Rectal smooth muscle tissue (tissue), 1 donor: Measurements from ENCODE around the gene APC.

Source experiments
- H3K27ac ChIP-seq: one replicate; pipeline ENCODE4 v1.7.0; 2013; ENCODE audit warnings: low read depth, low read length, inconsistent platforms
- H3K27me3 ChIP-seq: one replicate; pipeline ENCODE4 v1.7.0; 2013; ENCODE audit warnings: low read length; ENCODE audit not compliant: control insufficient read depth, insufficient read depth
- H3K36me3 ChIP-seq: one replicate; pipeline ENCODE4 v1.7.0; 2013; ENCODE audit warnings: low read length; ENCODE audit not compliant: control insufficient read depth, insufficient read depth
- H3K4me1 ChIP-seq: one replicate; pipeline ENCODE4 v1.7.0; 2013; ENCODE audit warnings: low read length; ENCODE audit not compliant: control insufficient read depth, insufficient read depth
- H3K4me3 ChIP-seq: one replicate; pipeline ENCODE4 v1.7.0; 2013; ENCODE audit warnings: low read length
- H3K9ac ChIP-seq: one replicate; pipeline ENCODE4 v1.7.0; 2013; ENCODE audit warnings: low read length

Gene APC

DNA sequence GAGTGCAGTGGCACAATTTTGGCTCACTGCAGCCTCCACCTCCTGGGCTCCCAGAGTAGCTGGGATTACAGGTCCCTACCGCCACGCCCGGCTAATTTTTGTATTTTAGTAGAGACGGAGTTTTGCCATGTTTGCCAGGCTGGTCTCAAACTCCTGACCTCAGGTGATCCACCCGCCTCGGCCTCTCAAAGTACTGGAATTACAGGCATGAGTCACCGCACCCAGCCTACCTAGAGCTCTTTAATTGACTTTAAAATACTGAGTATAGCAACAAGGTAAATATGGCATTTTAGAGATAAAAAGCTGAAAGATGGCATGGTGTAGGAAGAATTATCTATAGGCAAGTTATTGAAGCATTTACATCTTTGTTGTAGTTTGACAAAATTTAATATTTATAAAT, 21.0 kb downstream of the APC start:
- Histone ChIP-seq H3K9ac (no peak overlapping the region), H3K4me3 (no peak overlapping the region), H3K27ac (no peak overlapping the region), H3K36me3 (no peaks in the 10 kb centered on the region), H3K27me3 (no peaks in the 10 kb centered on the region), H3K4me1 (peaks cover 3% of the 10 kb centered on the region)

DNA sequence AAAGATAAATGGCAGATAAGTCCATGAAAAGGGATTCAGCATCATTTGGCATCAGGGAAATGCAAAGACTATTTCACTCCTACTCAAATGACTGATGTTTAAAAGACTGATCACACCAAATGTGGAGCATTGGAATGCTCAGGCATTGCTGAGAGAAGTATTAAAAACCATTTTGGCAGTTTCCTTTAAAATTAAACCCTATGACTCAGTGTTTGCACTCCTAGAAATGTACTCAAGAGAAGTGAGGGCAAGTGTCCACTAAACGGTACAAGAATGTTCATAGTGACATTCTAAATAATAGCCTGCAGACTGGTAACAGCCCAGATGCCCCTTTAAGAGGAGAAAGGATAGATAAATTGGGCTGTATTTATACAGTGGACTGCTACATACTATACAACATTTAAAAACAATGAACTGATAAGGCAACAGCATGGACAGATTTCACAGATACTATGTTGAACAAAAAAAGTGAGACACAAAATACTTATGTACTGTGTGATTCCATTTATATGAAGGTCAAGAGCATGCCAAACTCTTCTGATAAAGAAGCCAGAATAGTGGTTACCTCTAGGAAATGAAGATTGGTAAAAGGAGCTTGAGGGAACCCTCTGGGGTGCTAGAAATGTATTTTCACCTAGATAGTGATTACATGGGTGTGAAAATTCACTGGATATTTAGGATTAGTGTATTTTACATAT, 24.6 kb downstream of the APC start:
- Histone ChIP-seq H3K4me1 (peaks cover 2% of the 10 kb centered on the region), H3K4me3 (no peak overlapping the region), H3K27me3 (no peaks in the 10 kb centered on the region), H3K9ac (no peak overlapping the region), H3K27ac (no peak overlapping the region), H3K36me3 (no peaks in the 10 kb centered on the region)

DNA sequence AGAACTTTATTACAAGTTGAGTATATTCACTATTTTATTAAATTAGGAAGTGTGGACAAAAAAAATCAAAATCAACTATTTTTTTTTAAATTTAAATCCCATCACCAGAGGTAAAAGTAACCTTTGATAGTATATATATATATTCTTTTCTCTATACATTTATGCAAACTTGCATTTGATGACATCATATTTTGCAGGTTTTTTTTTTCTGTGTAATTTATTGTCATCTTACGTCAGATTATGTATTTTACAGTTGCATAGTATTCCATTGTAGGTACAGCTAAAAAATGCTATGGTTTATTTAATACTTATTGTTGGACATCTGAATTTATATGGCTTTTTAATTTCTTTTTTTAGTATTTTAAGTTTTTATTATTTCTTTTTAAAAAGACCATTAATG, 25.5 kb downstream of the APC start:
- Histone ChIP-seq H3K4me3 (no peak overlapping the region), H3K36me3 (peaks cover 2% of the 10 kb centered on the region), H3K27ac (no peak overlapping the region), H3K27me3 (no peaks in the 10 kb centered on the region), H3K4me1 (no peaks in the 10 kb centered on the region), H3K9ac (no peak overlapping the region)

DNA sequence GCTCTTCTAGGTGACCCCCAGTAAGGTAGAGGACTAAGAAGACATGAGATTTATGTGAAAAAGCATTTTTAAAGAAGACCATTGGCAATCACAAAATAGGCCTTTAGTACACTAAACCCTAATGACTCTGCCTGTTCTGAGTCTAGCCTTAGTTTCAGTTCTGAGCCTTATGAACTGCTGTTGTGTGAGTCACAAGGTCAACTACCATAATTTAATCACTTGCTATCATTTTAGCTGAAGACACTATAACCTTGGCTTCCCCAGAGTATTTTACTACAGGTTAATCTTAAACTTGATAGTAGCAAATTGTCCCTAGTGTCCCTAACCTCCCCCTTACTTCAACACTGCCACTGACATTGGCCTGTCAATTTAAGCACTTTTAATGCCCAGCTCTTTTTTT, 34.4 kb downstream of the APC start:
- no peaks in the 10 kb centered on the region for H3K4me1 ChIP-seq
- H3K27ac ChIP-seq: no peak overlapping the region
- no peaks in the 10 kb centered on the region for H3K27me3 ChIP-seq
- H3K4me3 ChIP-seq: no peak overlapping the region
- no peak overlapping the region for H3K9ac ChIP-seq
- peaks cover 7% of the 10 kb centered on the region for H3K36me3 ChIP-seq

DNA sequence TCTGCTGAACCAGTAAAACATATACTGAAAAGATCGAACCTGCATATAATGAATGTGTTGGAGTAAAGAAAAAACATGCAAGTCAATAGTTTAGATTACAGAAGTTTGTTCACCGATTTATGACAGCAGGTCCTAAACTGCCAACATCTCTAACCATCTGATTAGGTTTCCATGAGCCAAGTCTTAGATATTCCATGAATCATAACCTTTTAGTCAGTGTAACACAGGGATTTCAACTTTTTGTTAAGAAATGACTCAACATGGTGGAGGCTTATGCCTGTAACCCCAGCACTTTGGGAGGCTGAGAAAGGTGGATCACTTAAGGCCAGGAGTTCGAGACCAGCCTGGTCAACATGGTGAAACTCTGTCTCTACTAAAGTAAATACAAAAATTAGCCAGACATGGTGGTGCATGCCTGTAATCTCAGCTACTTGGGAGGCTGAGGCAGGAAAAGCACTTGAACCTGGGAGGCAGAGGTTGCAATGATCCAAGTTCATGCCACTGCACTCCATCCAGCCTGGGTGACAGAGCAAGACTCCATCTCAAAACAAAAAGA, 38.7 kb downstream of the APC start:
- no peaks in the 10 kb centered on the region for H3K36me3 ChIP-seq
- H3K4me1 ChIP-seq: no peaks in the 10 kb centered on the region
- no peak overlapping the region for H3K4me3 ChIP-seq
- H3K9ac ChIP-seq: no peak overlapping the region
- H3K27me3 ChIP-seq: no peaks in the 10 kb centered on the region
- H3K27ac ChIP-seq: no peak overlapping the region

DNA sequence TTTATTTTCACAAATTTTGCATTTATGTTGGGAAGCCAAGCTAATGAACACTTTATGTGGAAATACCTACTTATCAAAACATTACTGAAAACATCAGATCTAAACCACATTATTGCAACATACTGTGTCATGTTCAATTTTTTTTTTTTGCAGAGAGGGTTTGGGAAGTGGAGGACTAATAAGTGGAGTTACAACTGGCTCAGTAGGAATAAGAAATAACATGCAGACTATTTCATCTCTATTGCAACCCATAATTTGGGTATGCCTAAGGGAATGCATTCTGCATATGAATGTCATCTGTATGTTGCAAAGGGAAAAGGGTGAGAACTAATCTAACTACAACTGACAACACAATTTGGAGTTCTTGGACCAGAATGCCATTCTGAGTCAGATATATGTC, 41.8 kb downstream of the APC start:
- Histone ChIP-seq H3K36me3 (no peaks in the 10 kb centered on the region), H3K27me3 (no peaks in the 10 kb centered on the region), H3K9ac (no peak overlapping the region), H3K4me1 (no peaks in the 10 kb centered on the region), H3K4me3 (no peak overlapping the region), H3K27ac (no peak overlapping the region)

DNA sequence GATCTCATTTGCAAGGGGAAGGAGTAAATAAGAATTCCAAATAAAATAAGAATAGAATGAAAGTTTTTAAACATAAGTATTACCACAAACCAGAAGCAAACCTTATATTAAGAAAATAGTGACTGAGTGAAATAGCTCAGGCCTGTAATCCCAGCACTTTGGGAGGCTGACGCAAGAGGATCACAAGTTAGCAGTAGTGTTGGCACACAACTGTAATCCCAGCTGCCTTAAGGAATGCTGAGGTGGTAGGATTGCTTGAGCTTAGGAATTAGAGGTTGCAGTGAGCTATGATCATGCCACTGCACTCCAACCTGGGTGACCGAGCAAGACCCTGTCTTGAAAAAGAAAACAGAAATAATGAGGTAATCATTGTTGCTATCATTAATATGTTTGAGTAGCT, 47.0 kb downstream of the APC start:
- no peak overlapping the region for H3K9ac ChIP-seq
- no peak overlapping the region for H3K4me3 ChIP-seq

DNA sequence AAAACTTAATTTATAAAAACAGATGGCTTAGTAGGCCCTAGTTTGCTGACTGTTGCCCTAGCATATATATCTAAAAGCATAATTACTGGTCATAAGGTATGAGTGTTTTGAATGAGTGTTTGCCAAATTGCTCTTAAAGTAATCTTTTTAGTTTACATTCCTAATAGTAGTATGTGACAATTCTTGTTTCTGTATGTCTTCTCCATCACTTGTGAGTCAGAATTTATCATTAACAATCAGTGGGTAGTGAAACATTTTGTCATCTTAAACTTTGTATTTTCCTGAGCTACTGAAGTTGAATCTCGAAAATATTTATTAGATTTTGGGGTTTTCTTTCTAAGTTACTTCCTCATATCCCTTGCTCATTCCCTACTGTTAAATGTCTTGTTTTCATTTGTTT, 49.6 kb downstream of the APC start:
- no peaks in the 10 kb centered on the region for H3K4me1 ChIP-seq
- no peak overlapping the region for H3K27ac ChIP-seq
- H3K9ac ChIP-seq: no peak overlapping the region
- H3K36me3 ChIP-seq: no peaks in the 10 kb centered on the region
- H3K27me3 ChIP-seq: no peaks in the 10 kb centered on the region
- H3K4me3 ChIP-seq: no peak overlapping the region

More for the DNA sequence above, 47.0 kb downstream of the APC start:
- Histone ChIP-seq H3K27ac (no peak overlapping the region), H3K36me3 (no peaks in the 10 kb centered on the region), H3K4me1 (no peaks in the 10 kb centered on the region), H3K27me3 (no peaks in the 10 kb centered on the region)

DNA sequence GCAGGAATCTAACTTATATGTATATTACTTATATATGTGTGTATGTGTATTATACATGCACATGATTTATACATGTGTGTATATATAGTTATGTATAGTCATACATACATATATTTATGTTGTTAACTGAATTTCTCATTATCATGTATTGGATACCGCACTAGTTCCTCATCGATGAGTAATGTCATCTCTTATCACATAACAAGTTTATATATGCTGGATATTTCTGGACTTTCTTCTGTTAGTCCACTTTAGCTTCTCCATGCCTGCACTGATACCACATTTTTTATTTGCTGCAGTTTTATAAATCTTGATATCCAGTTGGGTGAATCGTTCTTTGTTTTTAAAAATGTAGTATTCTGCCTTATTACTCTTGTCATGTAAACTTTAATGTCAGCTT, 50.2 kb downstream of the APC start:
- Histone ChIP-seq H3K9ac (no peak overlapping the region), H3K4me3 (no peak overlapping the region), H3K27me3 (no peaks in the 10 kb centered on the region), H3K27ac (no peak overlapping the region), H3K4me1 (no peaks in the 10 kb centered on the region), H3K36me3 (no peaks in the 10 kb centered on the region)

DNA sequence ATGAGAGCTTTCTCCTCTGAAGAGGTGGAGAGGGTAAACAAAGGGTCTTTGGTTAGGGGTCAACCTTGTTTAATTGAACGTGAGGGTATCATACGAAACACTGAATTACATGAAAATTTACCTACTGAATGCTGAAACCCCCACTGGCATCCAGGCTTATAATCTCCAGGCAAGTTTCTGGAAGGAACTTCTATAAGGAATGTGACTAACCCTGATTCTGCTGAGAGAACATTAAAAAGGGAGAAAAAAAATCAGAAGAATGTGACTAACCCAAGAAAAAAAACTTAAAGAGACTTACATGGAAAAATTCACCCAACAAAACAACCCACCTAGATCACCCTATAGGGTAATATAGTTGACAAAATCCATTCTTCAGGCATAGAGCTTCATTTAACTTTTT, 55.5 kb downstream of the APC start:
- Histone ChIP-seq H3K36me3 (peaks cover 6% of the 10 kb centered on the region), H3K4me1 (no peaks in the 10 kb centered on the region), H3K27me3 (no peaks in the 10 kb centered on the region), H3K4me3 (no peak overlapping the region), H3K9ac (no peak overlapping the region), H3K27ac (no peak overlapping the region)

DNA sequence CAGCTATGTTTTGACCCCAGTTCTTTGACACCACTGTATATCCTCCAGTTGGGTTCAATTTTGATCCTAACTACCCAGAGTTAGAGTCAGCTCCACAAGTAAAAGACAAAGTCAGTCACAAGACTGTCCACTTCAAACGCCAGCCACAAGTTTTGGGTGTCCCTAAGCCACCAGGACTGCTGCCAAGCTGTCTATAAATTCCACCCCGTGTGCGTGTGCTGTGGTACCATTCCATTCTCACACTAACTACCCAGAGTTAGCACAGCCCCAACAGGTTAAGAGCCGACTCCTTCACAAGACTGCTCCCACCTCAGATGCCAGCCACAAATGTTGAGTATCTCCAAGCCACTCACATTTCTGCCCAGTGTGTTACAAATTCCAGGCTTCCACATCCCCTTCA, 56.7 kb downstream of the APC start:
- Histone ChIP-seq H3K36me3 (peaks cover 6% of the 10 kb centered on the region), H3K4me3 (no peak overlapping the region), H3K9ac (no peak overlapping the region), H3K27ac (no peak overlapping the region), H3K27me3 (no peaks in the 10 kb centered on the region), H3K4me1 (no peaks in the 10 kb centered on the region)

DNA sequence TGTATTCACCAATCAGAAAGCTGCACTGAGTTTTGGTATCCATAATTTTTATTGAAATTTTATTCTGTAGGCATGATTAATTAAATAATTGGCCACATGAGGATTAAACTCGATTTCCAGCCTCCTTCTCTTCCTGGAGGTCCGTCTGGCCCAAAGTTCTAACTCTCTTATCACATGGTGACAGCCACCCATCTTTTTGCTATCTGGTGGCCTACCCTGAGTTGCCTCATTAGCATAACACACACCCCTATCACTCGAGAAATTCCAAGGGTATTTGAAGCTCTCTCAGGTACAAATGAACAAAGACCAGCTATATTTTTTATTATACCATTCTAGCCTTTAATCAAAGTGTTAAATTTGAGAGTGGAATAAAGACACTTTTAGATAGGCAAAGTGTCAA, 57.7 kb downstream of the APC start:
- H3K27ac ChIP-seq: no peak overlapping the region
- H3K27me3 ChIP-seq: no peaks in the 10 kb centered on the region
- peaks cover 6% of the 10 kb centered on the region for H3K36me3 ChIP-seq
- H3K4me3 ChIP-seq: no peak overlapping the region
- no peak overlapping the region for H3K9ac ChIP-seq
- H3K4me1 ChIP-seq: no peaks in the 10 kb centered on the region

DNA sequence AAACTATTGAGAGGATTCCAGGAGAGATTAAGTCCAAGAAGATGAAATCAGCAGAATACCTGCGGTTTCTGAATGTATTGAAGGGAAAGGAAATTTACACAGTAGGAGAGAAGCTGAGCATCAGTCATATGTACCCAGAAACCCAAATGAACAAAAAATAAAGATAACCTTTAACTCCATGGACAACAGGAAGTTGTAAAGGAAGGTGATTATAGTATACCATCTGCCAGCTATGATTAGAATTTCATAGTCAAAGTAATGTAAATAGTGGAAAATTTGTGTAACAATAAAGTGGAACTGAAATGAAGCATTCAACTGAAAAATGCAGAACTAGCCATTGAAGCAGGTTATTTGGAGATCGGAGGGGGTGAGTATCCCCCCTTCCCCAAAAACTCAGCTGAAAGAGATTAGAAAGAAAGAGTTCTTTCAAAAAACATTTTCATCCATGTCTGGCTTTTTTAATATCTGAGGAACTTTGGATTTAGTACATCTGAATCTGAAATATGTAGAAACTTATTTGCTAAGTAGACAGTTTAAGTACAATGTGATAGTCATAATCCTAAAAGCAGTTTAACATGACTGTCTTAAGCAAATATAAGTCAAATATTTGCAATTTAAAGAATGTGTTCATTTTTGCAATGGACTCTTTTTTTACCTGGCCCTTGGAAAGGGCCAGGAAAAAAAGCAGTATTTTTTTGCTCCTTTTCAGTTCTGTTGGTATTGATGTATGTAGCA, 58.4 kb downstream of the APC start:
- Histone ChIP-seq H3K9ac (no peak overlapping the region), H3K4me3 (no peak overlapping the region), H3K4me1 (no peaks in the 10 kb centered on the region), H3K27ac (no peak overlapping the region), H3K27me3 (no peaks in the 10 kb centered on the region), H3K36me3 (peaks cover 8% of the 10 kb centered on the region)
